HL-60/S4 (cell line): ENCODE results near the gene TPX2.

ENCODE experiments used
- in situ Hi-C: fragments of 300-500 bp; cut with MboI; formaldehyde crosslinking; loops from 2 replicates; pipeline ENCODE4 v1.14.3; 2022; ENCODE audit warnings: low sequenced_read_pairs

The TPX2 gene

GRCh38 chr20:31828016-31828415 is 88.9 kb downstream of the TPX2 start:
- in situ Hi-C loops: loop anchor here (10.0 to 25.0 kb wide), 2 partner anchors 197 to 834 kb away; partner anchors contain the start of gene C20orf203

- in situ Hi-C loops: loop anchor here (10.0 to 25.0 kb wide), 2 partner anchors 195 to 833 kb away; partner anchors contain the start of gene C20orf203
These were observed 90.6 kb downstream of the TPX2 start for GRCh38 chr20:31829731-31830130.

GRCh38 chr20:31830406-31830981 is 91.4 kb downstream of the TPX2 start:
- in situ Hi-C loops: loop anchor here (25.0 kb wide), 1 partner anchor 832 kb away; the partner anchor contains the start of gene C20orf203

- in situ Hi-C loops: loop anchor here (25.0 kb wide), 1 partner anchor 831 kb away; the partner anchor contains the start of gene C20orf203
These were observed 92.1 kb downstream of the TPX2 start for GRCh38 chr20:31831211-31831610.

GRCh38 chr20:31831771-31832306 is 92.7 kb downstream of the TPX2 start:
- in situ Hi-C loops: loop anchor here (25.0 kb wide), 1 partner anchor 830 kb away; the partner anchor contains the start of gene C20orf203

- in situ Hi-C loops: loop anchor here (25.0 kb wide), 1 partner anchor 829 kb away; the partner anchor contains the start of gene C20orf203
These were observed 94.2 kb downstream of the TPX2 start for GRCh38 chr20:31833130-31833930.

GRCh38 chr20:31833931-31834521 is 94.9 kb downstream of the TPX2 start:
- in situ Hi-C loops: loop anchor here (25.0 kb wide), 1 partner anchor 828 kb away; the partner anchor contains the start of gene C20orf203

- in situ Hi-C loops: loop anchor here (25.0 kb wide), 1 partner anchor 827 kb away; the partner anchor contains the start of gene C20orf203
These were observed 96.5 kb downstream of the TPX2 start for GRCh38 chr20:31835554-31835953.

- in situ Hi-C loops: loop anchor here (25.0 kb wide), 1 partner anchor 826 kb away; the partner anchor contains the start of gene C20orf203
These were observed 97.1 kb downstream of the TPX2 start for GRCh38 chr20:31835977-31836852.

GRCh38 chr20:31836853-31837608 is 97.9 kb downstream of the TPX2 start:
- in situ Hi-C loops: loop anchor here (25.0 kb wide), 1 partner anchor 825 kb away; the partner anchor contains the start of gene C20orf203

- in situ Hi-C loops: loop anchor here (25.0 kb wide), 1 partner anchor 824 kb away; the partner anchor contains the start of gene C20orf203
These were observed 98.9 kb downstream of the TPX2 start for GRCh38 chr20:31837896-31838397.

GRCh38 chr20:31838646-31839292 is 99.7 kb downstream of the TPX2 start:
- in situ Hi-C loops: loop anchor here (25.0 kb wide), 1 partner anchor 824 kb away; the partner anchor contains the start of gene C20orf203

GRCh38 chr20:31839782-31840487 is 100.8 kb downstream of the TPX2 start:
- in situ Hi-C loops: loop anchor here (25.0 kb wide), 1 partner anchor 822 kb away; the partner anchor contains the start of gene C20orf203

- in situ Hi-C loops: loop anchor here (25.0 kb wide), 1 partner anchor 821 kb away; the partner anchor contains the start of gene C20orf203
These were observed 102.1 kb downstream of the TPX2 start for GRCh38 chr20:31840906-31841816.

GRCh38 chr20:31841928-31842327 is 102.8 kb downstream of the TPX2 start:
- in situ Hi-C loops: loop anchor here (25.0 kb wide), 1 partner anchor 820 kb away; the partner anchor contains the start of gene C20orf203

- in situ Hi-C loops: loop anchor here (25.0 kb wide), 1 partner anchor 820 kb away; the partner anchor contains the start of gene C20orf203
These were observed 103.5 kb downstream of the TPX2 start for GRCh38 chr20:31842471-31843157.
